Transverse colon (tissue), 3 donors: ENCODE results near the gene TTC21A.

ENCODE experiments used
- EP300 ChIP-seq: sonication (generic); formaldehyde crosslinking; IDR thresholded peaks from one replicate; pipeline ENCODE4 v1.6.1; 2017; ENCODE audit warnings: antibody characterized with exemption, low read depth
- POLR2A ChIP-seq: fragments of 450-650 bp; IDR thresholded peaks from one replicate; pipeline ENCODE4 v1.6.1; 2016; ENCODE audit warnings: antibody characterized with exemption, mild to moderate bottlenecking, moderate library complexity
- TF ChIP-seq, protein P1 (sequence below), 5 experiments: fragments of 200-600 bp in 3 of 5; fragments of 450-650 bp in 2 of 5; sonication (generic) in 3 of 5; IDR thresholded peaks; 1 replicate in 2 of 5; 2 replicates in 3 of 5; pipeline ENCODE4 v1.5.1; 2016 to 2017; ENCODE audit warnings: antibody characterized with exemption in 5 of 5, inconsistent platforms in 3 of 5, mild to moderate bottlenecking in 2 of 5, moderate library complexity in 1 of 5

DNA sequence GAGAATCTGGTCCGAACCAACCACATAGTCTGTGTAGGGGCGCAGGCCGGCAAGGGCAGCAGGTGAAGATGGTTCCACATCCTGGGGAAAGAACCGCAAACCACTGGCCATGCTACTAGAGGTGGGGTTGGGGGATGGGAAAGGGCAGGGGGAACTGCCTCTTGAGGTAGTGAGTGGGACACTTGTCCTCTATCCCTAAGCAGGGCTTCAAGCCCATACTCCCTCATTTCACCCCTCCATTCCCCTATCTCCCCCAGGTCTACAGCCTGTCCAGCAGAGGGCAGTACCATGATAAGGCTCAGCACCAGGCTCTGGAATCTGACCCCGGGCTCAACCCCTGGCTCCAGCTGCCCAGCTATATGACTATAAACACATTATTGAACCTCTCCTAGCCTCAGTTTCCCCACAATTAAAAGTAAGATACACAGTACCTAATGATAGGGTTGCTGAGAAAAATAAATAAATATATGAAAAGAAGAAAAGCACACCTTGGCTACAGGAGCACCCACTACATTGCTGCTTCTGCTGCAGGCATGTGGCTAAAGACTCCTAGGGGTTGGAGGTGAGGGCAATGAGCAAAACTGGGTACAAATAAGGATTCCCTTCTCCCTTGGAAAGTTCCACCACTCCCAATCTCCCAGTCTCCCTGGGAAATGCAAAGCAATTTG lies 6.3 kb upstream of the TTC21A start:
- TF ChIP-seq, protein P1, sequence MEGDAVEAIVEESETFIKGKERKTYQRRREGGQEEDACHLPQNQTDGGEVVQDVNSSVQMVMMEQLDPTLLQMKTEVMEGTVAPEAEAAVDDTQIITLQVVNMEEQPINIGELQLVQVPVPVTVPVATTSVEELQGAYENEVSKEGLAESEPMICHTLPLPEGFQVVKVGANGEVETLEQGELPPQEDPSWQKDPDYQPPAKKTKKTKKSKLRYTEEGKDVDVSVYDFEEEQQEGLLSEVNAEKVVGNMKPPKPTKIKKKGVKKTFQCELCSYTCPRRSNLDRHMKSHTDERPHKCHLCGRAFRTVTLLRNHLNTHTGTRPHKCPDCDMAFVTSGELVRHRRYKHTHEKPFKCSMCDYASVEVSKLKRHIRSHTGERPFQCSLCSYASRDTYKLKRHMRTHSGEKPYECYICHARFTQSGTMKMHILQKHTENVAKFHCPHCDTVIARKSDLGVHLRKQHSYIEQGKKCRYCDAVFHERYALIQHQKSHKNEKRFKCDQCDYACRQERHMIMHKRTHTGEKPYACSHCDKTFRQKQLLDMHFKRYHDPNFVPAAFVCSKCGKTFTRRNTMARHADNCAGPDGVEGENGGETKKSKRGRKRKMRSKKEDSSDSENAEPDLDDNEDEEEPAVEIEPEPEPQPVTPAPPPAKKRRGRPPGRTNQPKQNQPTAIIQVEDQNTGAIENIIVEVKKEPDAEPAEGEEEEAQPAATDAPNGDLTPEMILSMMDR (IDR thresholded peaks at IDR 0.05), result peak; percentile 46 to 63 (median 59)
- no peak for TF ChIP-seq POLR2A
- TF ChIP-seq EP300, result no peak
